ENCODE results near the gene ALG11. TPM values are rescaled to one million over a fixed set of nuclear protein-coding genes. Genes with fewer than 3 reads are reported as not detected.
"Not testable (repeated sequence)": the region's sequence is repeated elsewhere in the genome, so short reads cannot be mapped to it uniquely, and the experiment has no call there.

The ALG11 gene
- total and polyA plus RNA-seq, 9 donors = 5.9 to 36.2 (median 26.9) TPM

- 88 to 94% (median 94%) methylated on average over 3 of the region's 3 CpGs for WGBS, 3 donors
- H3K4me1 ChIP-seq (ENCODE audit: insufficient read depth) = no peaks in the 10 kb centered on the region
- DNase-seq = no peak
- TF ChIP-seq EP300 (IDR thresholded peaks at IDR 0.05) (no peak), POLR2A (IDR thresholded peaks at IDR 0.05) (no peak), CTCF (IDR thresholded peaks at IDR 0.05) (no peak)
- H3K27me3 ChIP-seq = no peaks in the 10 kb centered on the region
- intact Hi-C loops (cut with DNase I) = no loop called here
- H3K27ac ChIP-seq = no peak overlapping the region
- H3K4me3 ChIP-seq = no peak overlapping the region
- H3K36me3 ChIP-seq = no peaks in the 10 kb centered on the region
- no peaks in the 10 kb centered on the region for H3K9me3 ChIP-seq
These were observed 35.3 kb downstream of the ALG11 start for GRCh38 chr13:52047463-52047862.

GRCh38 chr13:52048516-52048915 is 36.3 kb downstream of the ALG11 start:
- no peak overlapping the region for H3K4me3 ChIP-seq
- no peaks in the 10 kb centered on the region for H3K36me3 ChIP-seq
- no peak overlapping the region for H3K27ac ChIP-seq
- H3K9me3 ChIP-seq = no peaks in the 10 kb centered on the region
- WGBS, 3 donors = 73 to 79% (median 78%) methylated on average over 2 of the region's 2 CpGs
- no peak for DNase-seq
- intact Hi-C loops (cut with DNase I) = no loop called here
- no peaks in the 10 kb centered on the region for H3K4me1 ChIP-seq (ENCODE audit: insufficient read depth)
- TF ChIP-seq POLR2A (IDR thresholded peaks at IDR 0.05) = no peak
- no peaks in the 10 kb centered on the region for H3K27me3 ChIP-seq

- TF ChIP-seq POLR2A (IDR thresholded peaks at IDR 0.05) (no peak), CTCF (IDR thresholded peaks at IDR 0.05) (no peak), EP300 (IDR thresholded peaks at IDR 0.05) (no peak)
- Histone ChIP-seq H3K9me3 (no peaks in the 10 kb centered on the region), H3K4me3 (no peak overlapping the region), H3K27ac (no peak overlapping the region), H3K36me3 (no peaks in the 10 kb centered on the region), H3K4me1 (ENCODE audit: insufficient read depth) (no peaks in the 10 kb centered on the region), H3K27me3 (no peaks in the 10 kb centered on the region)
- 13 to 27% (median 26%) methylated on average over 7 of the region's 7 CpGs for WGBS, 3 donors
- intact Hi-C loops (cut with DNase I) = no loop called here
- DNase-seq = no peak
These were observed 39.2 kb downstream of the ALG11 start for GRCh38 chr13:52051400-52051799.

GRCh38 chr13:52053460-52053859 is 41.3 kb downstream of the ALG11 start:
- Histone ChIP-seq H3K4me3 (no peak overlapping the region), H3K27ac (no peak overlapping the region), H3K4me1 (ENCODE audit: insufficient read depth) (no peaks in the 10 kb centered on the region), H3K36me3 (no peaks in the 10 kb centered on the region), H3K27me3 (no peaks in the 10 kb centered on the region), H3K9me3 (no peaks in the 10 kb centered on the region)
- intact Hi-C loops (cut with DNase I) = no loop called here
- DNase-seq = no peak
- 18 to 24% (median 22%) methylated on average over 4 of the region's 4 CpGs for WGBS, 3 donors
- TF ChIP-seq POLR2A (IDR thresholded peaks at IDR 0.05) (no peak), CTCF (IDR thresholded peaks at IDR 0.05) (no peak), EP300 (IDR thresholded peaks at IDR 0.05) (no peak)

- H3K9me3 ChIP-seq; H3K4me3 ChIP-seq; H3K36me3 ChIP-seq; H3K4me1 ChIP-seq (ENCODE audit: insufficient read depth); H3K27ac ChIP-seq; intact Hi-C loops (cut with DNase I); H3K27me3 ChIP-seq; DNase-seq: not testable (repeated sequence)
- 83 to 91% (median 91%) methylated on average over 3 of the region's 3 CpGs for WGBS, 3 donors
These were observed 48.9 kb downstream of the ALG11 start for GRCh38 chr13:52061064-52061463.

DNA sequence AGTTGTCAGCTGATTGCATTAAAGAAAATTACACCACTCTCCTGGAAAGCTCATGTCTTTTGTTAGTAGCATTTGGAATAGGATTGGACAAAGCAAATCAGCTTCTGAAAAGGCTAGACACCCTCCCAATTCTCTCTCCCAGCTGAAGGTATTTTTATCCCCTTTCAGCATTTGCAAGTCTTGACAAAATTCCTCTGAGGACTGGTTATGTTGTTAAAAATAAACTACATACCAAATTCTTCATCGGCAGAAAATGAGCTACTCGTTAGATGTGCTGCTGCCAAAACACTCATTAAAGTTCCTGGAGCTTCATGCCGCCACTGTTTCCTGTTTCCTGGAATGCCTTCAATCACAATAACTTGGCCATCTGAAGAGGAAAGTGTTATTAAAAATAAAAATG is 49.4 kb downstream of the ALG11 start:
- DNase-seq = no peak
- H3K27me3 ChIP-seq = no peaks in the 10 kb centered on the region
- H3K9me3 ChIP-seq = no peaks in the 10 kb centered on the region
- TF ChIP-seq CTCF (IDR thresholded peaks at IDR 0.05) = no peak
- no peak for TF ChIP-seq EP300 (IDR thresholded peaks at IDR 0.05)
- TF ChIP-seq POLR2A (IDR thresholded peaks at IDR 0.05) = no peak
- no peaks in the 10 kb centered on the region for H3K4me1 ChIP-seq (ENCODE audit: insufficient read depth)
- H3K4me3 ChIP-seq = no peak overlapping the region
- H3K27ac ChIP-seq = no peak overlapping the region
- intact Hi-C loops (cut with DNase I) = no loop called here
- WGBS, 3 donors = 5 to 18% (median 17%) methylated on average over 3 of the region's 3 CpGs
- H3K36me3 ChIP-seq = no peaks in the 10 kb centered on the region

Measured in ovary (tissue), 9 donors.